ENCODE results near the gene CENPW.
A peak's percentile ranks its signal among the peaks of the same experiment; 100 is the strongest.

Gene CENPW

GRCh38 chr6:126339796-126340609, at the start of gene CENPW:
Gene CENPW, plus strand, starts transcription at chr6:126340115. Its CDS starts 159 bp downstream, at chr6:126340274.
- DNase-seq (ENCODE audit: low read depth) = peak; percentile 30

GRCh38 chr6:126293891-126294524, 45.9 kb upstream of the CENPW start:
- no peak for DNase-seq (ENCODE audit: low read depth)

GRCh38 chr6:126300126-126300525, 39.8 kb upstream of the CENPW start:
- DNase-seq (ENCODE audit: low read depth) = no peak

- no peak for DNase-seq (ENCODE audit: low read depth)
These were observed 39.2 kb upstream of the CENPW start for GRCh38 chr6:126300735-126301134.

GRCh38 chr6:126302191-126302590, 37.7 kb upstream of the CENPW start:
- no peak for DNase-seq (ENCODE audit: low read depth)

- peak; percentile 13 for DNase-seq (ENCODE audit: low read depth)
These were observed 32.1 kb upstream of the CENPW start for GRCh38 chr6:126307849-126308248.

GRCh38 chr6:126308362-126308761, 31.6 kb upstream of the CENPW start:
- DNase-seq (ENCODE audit: low read depth) = no peak

- no peak for DNase-seq (ENCODE audit: low read depth)
These were observed 27.8 kb upstream of the CENPW start for GRCh38 chr6:126312013-126312665.

GRCh38 chr6:126313941-126314340, 26.0 kb upstream of the CENPW start:
- no peak for DNase-seq (ENCODE audit: low read depth)

- no peak for DNase-seq (ENCODE audit: low read depth)
These were observed 21.1 kb upstream of the CENPW start for GRCh38 chr6:126318797-126319196.

GRCh38 chr6:126333729-126334128, 6.2 kb upstream of the CENPW start:
- DNase-seq (ENCODE audit: low read depth) = no peak

- no peak for DNase-seq (ENCODE audit: low read depth)
These were observed 4.7 kb upstream of the CENPW start for GRCh38 chr6:126335210-126335609.

GRCh38 chr6:126337323-126337722, 2.6 kb upstream of the CENPW start:
- peak; percentile 68 for DNase-seq (ENCODE audit: low read depth)

- DNase-seq (ENCODE audit: low read depth) = no peak
These were observed 1.2 kb downstream of the CENPW start for GRCh38 chr6:126341126-126341525.

GRCh38 chr6:126344181-126344580, 4.3 kb downstream of the CENPW start:
- no peak for DNase-seq (ENCODE audit: low read depth)

- DNase-seq (ENCODE audit: low read depth) = no peak
These were observed 12.0 kb downstream of the CENPW start for GRCh38 chr6:126351960-126352359.

GRCh38 chr6:126352514-126352913, 12.6 kb downstream of the CENPW start:
- DNase-seq (ENCODE audit: low read depth) = no peak

GRCh38 chr6:126356526-126356925, 16.6 kb downstream of the CENPW start:
- DNase-seq (ENCODE audit: low read depth) = no peak

GRCh38 chr6:126359936-126360537, 20.1 kb downstream of the CENPW start:
- DNase-seq (ENCODE audit: low read depth) = no peak

- DNase-seq (ENCODE audit: low read depth) = no peak
These were observed 22.0 kb downstream of the CENPW start for GRCh38 chr6:126361832-126362440.

- DNase-seq (ENCODE audit: low read depth) = no peak
These were observed 27.9 kb downstream of the CENPW start for GRCh38 chr6:126367849-126368248.

GRCh38 chr6:126372626-126373025, 32.7 kb downstream of the CENPW start:
- no peak for DNase-seq (ENCODE audit: low read depth)
